ENCODE measurements around the gene ADCY3. TPM values are rescaled to one million over a fixed set of nuclear protein-coding genes. Genes with fewer than 3 reads are reported as not detected.

Gene ADCY3
- total and polyA plus RNA-seq, 9 of the 15 experiments (the other 6 are each of a cell fraction or from before 2014, with no cell fraction given): 1.5 to 54.8 (median 26.3) TPM

DNA sequence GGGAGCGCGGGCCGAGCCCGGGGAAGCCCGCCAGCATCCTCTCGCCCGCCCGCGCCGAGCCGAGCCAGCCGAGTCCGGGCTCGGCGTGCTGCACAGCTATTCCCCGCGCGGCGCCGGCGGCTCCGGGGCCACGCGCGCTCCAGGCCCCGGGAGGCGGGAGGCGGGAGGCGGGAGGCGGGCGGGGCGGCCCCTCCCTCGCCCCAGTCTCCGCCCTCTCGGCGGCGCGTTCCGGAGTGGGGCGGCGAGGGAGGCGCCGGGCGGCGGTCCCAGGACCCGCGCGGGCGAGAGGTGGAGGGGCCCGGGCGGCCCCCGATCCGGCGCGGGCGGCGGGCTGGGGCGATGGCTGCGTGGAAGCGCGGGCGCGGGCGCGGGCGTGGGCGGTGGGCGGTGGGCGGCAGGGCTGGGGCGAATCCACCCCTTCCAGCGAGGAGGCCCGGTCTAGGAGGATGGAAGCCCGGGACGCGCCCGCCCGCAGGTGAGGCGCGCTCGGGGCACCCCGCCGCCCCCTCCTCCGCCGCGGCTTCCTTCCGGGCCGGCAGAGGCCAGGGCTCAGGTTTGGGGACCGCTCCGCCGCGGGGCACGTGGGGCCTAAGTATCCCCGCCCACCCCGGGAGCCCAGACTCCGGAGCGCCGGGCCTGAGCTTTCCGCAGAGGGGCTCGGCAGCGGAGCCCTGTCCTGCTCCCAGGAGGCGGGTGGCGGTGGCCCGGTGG is at the start of gene ADCY3 (continued):
- TF ChIP-seq, protein P1, sequence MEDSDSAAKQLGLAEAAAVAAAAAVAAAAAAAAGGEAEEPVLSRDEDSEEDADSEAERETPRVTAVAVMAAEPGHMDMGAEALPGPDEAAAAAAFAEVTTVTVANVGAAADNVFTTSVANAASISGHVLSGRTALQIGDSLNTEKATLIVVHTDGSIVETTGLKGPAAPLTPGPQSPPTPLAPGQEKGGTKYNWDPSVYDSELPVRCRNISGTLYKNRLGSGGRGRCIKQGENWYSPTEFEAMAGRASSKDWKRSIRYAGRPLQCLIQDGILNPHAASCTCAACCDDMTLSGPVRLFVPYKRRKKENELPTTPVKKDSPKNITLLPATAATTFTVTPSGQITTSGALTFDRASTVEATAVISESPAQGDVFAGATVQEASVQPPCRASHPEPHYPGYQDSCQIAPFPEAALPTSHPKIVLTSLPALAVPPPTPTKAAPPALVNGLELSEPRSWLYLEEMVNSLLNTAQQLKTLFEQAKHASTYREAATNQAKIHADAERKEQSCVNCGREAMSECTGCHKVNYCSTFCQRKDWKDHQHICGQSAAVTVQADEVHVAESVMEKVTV (CRISPR knock-in tag; IDR thresholded peaks at IDR 0.05): no peak
- TF ChIP-seq PCBP1 (IDR thresholded peaks at IDR 0.05; ENCODE audit: low read depth, low read length, poor library complexity, severe bottlenecking) (peak; percentile 52), GABPA (tag; conservative IDR thresholded peaks at IDR 0.05; ENCODE audit: low read depth) (peak; percentile 18; the same call in 1 of the 2 replicates), KLF13 (tag; IDR thresholded peaks at IDR 0.05; ENCODE audit: borderline replicate concordance, low read depth) (0 out of 2 replicates have a peak, but pooled peaks have one; percentile 16), FOS (IDR thresholded peaks at IDR 0.05; ENCODE audit: extremely low read depth, insufficient read length) (no peak), SAFB (IDR thresholded peaks at IDR 0.05; ENCODE audit: borderline replicate concordance, low read depth, low read length) (peak; percentile 61; the same call in 1 of the 2 replicates), ZNF354B (CRISPR knock-in tag; IDR thresholded peaks at IDR 0.05) (no peak), PHF8 (IDR thresholded peaks at IDR 0.05; ENCODE audit: borderline replicate concordance, low read length) (peak; percentile 31; the same call in 1 of the 2 replicates), MXI1 (IDR thresholded peaks at IDR 0.05; ENCODE audit: low read depth, low read length) (peak; percentile 21; the same call in 1 of the 2 replicates), ZNF431 (CRISPR knock-in tag; IDR thresholded peaks at IDR 0.05) (no peak), SIN3A (IDR thresholded peaks at IDR 0.05; ENCODE audit: borderline replicate concordance in 2 of 2, control insufficient read depth in 1 of 2, low read depth in 2 of 2, low read length in 2 of 2) (peak; percentile 38 to 45; a peak in 1 of 4 replicates), RBFOX2 (IDR thresholded peaks at IDR 0.05; ENCODE audit: low read depth, low read length) (peak; percentile 25; the same call in 1 of the 2 replicates)
- TF ChIP-seq, protein P2, sequence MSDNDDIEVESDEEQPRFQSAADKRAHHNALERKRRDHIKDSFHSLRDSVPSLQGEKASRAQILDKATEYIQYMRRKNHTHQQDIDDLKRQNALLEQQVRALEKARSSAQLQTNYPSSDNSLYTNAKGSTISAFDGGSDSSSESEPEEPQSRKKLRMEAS (CRISPR knock-in tag; IDR thresholded peaks at IDR 0.05): 0 out of 2 replicates have a peak, but pooled peaks have one; percentile 25
- TF ChIP-seq, protein P3, sequence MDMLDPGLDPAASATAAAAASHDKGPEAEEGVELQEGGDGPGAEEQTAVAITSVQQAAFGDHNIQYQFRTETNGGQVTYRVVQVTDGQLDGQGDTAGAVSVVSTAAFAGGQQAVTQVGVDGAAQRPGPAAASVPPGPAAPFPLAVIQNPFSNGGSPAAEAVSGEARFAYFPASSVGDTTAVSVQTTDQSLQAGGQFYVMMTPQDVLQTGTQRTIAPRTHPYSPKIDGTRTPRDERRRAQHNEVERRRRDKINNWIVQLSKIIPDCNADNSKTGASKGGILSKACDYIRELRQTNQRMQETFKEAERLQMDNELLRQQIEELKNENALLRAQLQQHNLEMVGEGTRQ (CRISPR knock-in tag; IDR thresholded peaks at IDR 0.05): peak; percentile 78
- TF ChIP-seq, protein P4, sequence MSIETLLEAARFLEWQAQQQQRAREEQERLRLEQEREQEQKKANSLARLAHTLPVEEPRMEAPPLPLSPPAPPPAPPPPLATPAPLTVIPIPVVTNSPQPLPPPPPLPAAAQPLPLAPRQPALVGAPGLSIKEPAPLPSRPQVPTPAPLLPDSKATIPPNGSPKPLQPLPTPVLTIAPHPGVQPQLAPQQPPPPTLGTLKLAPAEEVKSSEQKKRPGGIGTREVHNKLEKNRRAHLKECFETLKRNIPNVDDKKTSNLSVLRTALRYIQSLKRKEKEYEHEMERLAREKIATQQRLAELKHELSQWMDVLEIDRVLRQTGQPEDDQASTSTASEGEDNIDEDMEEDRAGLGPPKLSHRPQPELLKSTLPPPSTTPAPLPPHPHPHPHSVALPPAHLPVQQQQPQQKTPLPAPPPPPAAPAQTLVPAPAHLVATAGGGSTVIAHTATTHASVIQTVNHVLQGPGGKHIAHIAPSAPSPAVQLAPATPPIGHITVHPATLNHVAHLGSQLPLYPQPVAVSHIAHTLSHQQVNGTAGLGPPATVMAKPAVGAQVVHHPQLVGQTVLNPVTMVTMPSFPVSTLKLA (conservative IDR thresholded peaks at IDR 0.05): peak; percentile 27 to 79; a peak in 2 of 4 replicates
- TF ChIP-seq, protein P5, sequence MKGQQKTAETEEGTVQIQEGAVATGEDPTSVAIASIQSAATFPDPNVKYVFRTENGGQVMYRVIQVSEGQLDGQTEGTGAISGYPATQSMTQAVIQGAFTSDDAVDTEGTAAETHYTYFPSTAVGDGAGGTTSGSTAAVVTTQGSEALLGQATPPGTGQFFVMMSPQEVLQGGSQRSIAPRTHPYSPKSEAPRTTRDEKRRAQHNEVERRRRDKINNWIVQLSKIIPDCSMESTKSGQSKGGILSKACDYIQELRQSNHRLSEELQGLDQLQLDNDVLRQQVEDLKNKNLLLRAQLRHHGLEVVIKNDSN (CRISPR knock-in tag; IDR thresholded peaks at IDR 0.05): peak; percentile 77
- TF ChIP-seq, protein P6, sequence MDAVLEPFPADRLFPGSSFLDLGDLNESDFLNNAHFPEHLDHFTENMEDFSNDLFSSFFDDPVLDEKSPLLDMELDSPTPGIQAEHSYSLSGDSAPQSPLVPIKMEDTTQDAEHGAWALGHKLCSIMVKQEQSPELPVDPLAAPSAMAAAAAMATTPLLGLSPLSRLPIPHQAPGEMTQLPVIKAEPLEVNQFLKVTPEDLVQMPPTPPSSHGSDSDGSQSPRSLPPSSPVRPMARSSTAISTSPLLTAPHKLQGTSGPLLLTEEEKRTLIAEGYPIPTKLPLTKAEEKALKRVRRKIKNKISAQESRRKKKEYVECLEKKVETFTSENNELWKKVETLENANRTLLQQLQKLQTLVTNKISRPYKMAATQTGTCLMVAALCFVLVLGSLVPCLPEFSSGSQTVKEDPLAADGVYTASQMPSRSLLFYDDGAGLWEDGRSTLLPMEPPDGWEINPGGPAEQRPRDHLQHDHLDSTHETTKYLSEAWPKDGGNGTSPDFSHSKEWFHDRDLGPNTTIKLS (IDR thresholded peaks at IDR 0.05; ENCODE audit: borderline replicate concordance, low read depth): no peak
